ENCODE results near the gene STK31.
"Not testable (repeated sequence)": the region's sequence is repeated elsewhere in the genome, so short reads cannot be mapped to it uniquely, and the experiment has no call there.

STK31 gene

DNA sequence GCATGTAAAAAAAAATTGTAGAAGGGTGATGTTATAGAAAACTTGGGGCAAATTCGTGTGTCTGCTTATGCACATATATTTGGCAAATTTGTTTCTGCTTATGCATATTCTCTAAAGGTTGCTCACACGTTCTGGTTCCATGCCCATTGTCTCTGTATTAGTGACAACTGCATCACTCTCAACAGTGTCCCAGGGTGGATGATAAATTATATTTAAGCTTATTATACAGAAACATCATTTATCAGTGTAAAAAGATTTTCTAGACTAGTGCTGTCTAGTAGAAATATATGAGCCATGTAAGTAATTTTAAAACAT is 4.1 kb downstream of the STK31 start:
- Histone ChIP-seq H3K4me1 (ENCODE audit: low read length) (peaks cover 9% of the 10 kb centered on the region), H3K27ac (ENCODE audit: low read length) (no peak overlapping the region), H3K9me3 (ENCODE audit: insufficient read depth, low read length) (no peaks in the 10 kb centered on the region), H3K27me3 (ENCODE audit: low read depth, low read length) (no peaks in the 10 kb centered on the region), H3K79me2 (ENCODE audit: low read length) (no peaks in the 10 kb centered on the region), H3K9ac (ENCODE audit: low read length) (no peak overlapping the region), H3K4me3 (ENCODE audit: low read length) (no peak overlapping the region), H3K4me2 (ENCODE audit: low read length) (no peak overlapping the region), H3K36me3 (replicated peaks; ENCODE audit: low read depth, low read length) (no peaks in the 10 kb centered on the region), H2AFZ (ENCODE audit: low read depth, low read length) (no peak overlapping the region), H4K20me1 (ENCODE audit: insufficient read depth, low read length) (no peaks in the 10 kb centered on the region)
- TF ChIP-seq EZH2phosphoT487 (IDR thresholded peaks at IDR 0.05; ENCODE audit: low read depth) = no peak
- TF ChIP-seq, protein P1, sequence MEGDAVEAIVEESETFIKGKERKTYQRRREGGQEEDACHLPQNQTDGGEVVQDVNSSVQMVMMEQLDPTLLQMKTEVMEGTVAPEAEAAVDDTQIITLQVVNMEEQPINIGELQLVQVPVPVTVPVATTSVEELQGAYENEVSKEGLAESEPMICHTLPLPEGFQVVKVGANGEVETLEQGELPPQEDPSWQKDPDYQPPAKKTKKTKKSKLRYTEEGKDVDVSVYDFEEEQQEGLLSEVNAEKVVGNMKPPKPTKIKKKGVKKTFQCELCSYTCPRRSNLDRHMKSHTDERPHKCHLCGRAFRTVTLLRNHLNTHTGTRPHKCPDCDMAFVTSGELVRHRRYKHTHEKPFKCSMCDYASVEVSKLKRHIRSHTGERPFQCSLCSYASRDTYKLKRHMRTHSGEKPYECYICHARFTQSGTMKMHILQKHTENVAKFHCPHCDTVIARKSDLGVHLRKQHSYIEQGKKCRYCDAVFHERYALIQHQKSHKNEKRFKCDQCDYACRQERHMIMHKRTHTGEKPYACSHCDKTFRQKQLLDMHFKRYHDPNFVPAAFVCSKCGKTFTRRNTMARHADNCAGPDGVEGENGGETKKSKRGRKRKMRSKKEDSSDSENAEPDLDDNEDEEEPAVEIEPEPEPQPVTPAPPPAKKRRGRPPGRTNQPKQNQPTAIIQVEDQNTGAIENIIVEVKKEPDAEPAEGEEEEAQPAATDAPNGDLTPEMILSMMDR (IDR thresholded peaks at IDR 0.05; ENCODE audit: low read depth, low read length) = no peak

DNA sequence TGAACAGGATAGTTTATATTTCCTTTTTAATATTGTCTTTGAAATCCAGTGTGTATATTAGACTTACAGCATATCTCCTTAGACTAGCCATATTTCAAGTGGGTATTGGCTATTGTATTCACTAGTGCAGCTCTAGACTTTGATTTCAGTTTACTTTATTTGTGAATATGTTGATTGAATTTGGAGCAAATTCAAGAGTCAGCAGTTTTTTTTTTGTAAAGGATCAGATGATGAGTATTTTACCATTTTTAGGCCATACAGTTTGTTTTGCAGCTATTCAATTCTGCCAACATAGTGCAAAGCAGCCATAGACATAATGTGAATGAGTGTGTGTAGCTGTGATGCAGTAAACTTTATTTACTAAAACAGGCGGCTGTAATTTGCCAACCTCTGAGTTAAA is 4.6 kb downstream of the STK31 start:
- Histone ChIP-seq H3K36me3 (replicated peaks; ENCODE audit: low read depth, low read length) (no peaks in the 10 kb centered on the region), H3K9me3 (ENCODE audit: insufficient read depth, low read length) (no peaks in the 10 kb centered on the region), H3K4me1 (ENCODE audit: low read length) (peaks cover 9% of the 10 kb centered on the region), H4K20me1 (ENCODE audit: insufficient read depth, low read length) (no peaks in the 10 kb centered on the region), H3K27ac (ENCODE audit: low read length) (no peak overlapping the region), H3K9ac (ENCODE audit: low read length) (no peak overlapping the region), H3K4me3 (ENCODE audit: low read length) (no peak overlapping the region), H2AFZ (ENCODE audit: low read depth, low read length) (no peak overlapping the region), H3K27me3 (ENCODE audit: low read depth, low read length) (no peaks in the 10 kb centered on the region), H3K79me2 (ENCODE audit: low read length) (no peaks in the 10 kb centered on the region), H3K4me2 (ENCODE audit: low read length) (no peak overlapping the region)
- TF ChIP-seq EZH2phosphoT487 (IDR thresholded peaks at IDR 0.05; ENCODE audit: low read depth) = no peak
- TF ChIP-seq, protein P1 (IDR thresholded peaks at IDR 0.05; ENCODE audit: low read depth, low read length) = no peak

DNA sequence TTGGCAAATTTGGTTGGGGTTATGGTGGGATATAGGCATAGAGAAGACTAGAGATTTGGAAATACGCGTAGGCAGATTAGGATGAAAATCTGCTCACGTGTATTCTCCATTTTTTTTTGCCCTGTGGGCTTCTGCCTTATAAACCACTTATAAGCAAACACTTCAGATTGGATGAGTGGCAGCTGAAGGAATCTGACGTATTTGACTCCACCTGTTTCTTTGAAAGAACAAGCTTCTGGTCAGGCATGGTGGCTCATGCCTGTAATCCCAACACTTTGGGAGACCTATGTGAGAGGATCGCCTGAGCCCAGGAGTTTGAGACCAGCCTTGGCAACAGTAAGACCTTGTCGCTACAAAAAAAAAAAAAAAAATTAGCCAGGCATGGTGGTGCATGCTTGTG is 5.1 kb downstream of the STK31 start:
- Histone ChIP-seq H2AFZ (ENCODE audit: low read depth, low read length) (no peak overlapping the region), H3K36me3 (replicated peaks; ENCODE audit: low read depth, low read length) (no peaks in the 10 kb centered on the region), H3K4me2 (ENCODE audit: low read length) (no peak overlapping the region), H3K4me1 (ENCODE audit: low read length) (peaks cover 12% of the 10 kb centered on the region), H3K4me3 (ENCODE audit: low read length) (no peak overlapping the region), H3K27me3 (ENCODE audit: low read depth, low read length) (no peaks in the 10 kb centered on the region), H3K9me3 (ENCODE audit: insufficient read depth, low read length) (no peaks in the 10 kb centered on the region), H3K27ac (ENCODE audit: low read length) (no peak overlapping the region), H3K79me2 (ENCODE audit: low read length) (no peaks in the 10 kb centered on the region), H4K20me1 (ENCODE audit: insufficient read depth, low read length) (no peaks in the 10 kb centered on the region), H3K9ac (ENCODE audit: low read length) (no peak overlapping the region)
- no peak for TF ChIP-seq EZH2phosphoT487 (IDR thresholded peaks at IDR 0.05; ENCODE audit: low read depth)

DNA sequence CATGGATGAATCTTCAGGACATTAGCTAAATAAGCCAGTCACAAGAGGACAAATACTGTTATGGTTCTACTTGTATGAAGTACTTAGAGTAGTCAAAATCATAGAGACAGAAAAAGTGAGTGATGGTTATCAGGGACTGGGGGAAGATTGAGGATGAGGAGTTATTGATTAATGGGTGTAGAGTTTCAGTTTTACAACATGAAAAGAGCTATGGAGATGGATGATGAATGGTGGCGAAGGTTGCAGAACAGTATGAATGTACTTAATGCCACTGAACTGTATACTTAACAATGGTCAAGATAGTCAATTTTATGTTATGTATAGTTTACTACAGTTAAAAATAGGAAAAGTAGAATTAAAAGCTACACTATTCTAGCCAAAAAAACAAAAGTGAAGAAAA is 7.8 kb downstream of the STK31 start:
- Histone ChIP-seq H3K9me3 (ENCODE audit: insufficient read depth, low read length) (no peaks in the 10 kb centered on the region), H3K79me2 (ENCODE audit: low read length) (no peaks in the 10 kb centered on the region), H4K20me1 (ENCODE audit: insufficient read depth, low read length) (no peaks in the 10 kb centered on the region), H2AFZ (ENCODE audit: low read depth, low read length) (no peak overlapping the region), H3K4me1 (ENCODE audit: low read length) (peaks cover 13% of the 10 kb centered on the region), H3K36me3 (replicated peaks; ENCODE audit: low read depth, low read length) (no peaks in the 10 kb centered on the region), H3K9ac (ENCODE audit: low read length) (no peak overlapping the region), H3K27me3 (ENCODE audit: low read depth, low read length) (no peaks in the 10 kb centered on the region), H3K4me2 (ENCODE audit: low read length) (no peak overlapping the region), H3K27ac (ENCODE audit: low read length) (no peak overlapping the region), H3K4me3 (ENCODE audit: low read length) (no peak overlapping the region)
- TF ChIP-seq EZH2phosphoT487 (IDR thresholded peaks at IDR 0.05; ENCODE audit: low read depth) = no peak
- TF ChIP-seq, protein P1 (IDR thresholded peaks at IDR 0.05; ENCODE audit: low read depth, low read length) = no peak

DNA sequence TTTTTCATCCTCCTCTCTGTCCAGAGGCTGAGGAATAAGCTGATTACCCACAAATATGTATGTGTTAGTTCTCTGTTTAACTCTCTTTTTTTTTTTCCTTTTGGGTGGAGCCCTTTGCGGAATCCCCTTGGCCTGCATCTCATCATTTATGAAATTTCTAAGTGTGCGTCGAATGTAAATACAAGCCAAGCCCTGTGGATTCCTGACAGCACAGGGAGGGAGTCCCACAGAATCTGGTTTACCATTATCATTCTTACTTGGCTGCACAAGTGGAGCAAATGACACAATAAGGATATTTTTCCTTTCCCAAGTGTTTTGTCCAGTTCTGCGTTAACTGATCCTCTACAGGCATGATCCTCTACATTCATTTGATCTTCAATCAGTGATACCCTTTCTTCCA is 11.4 kb downstream of the STK31 start:
- no peak for TF ChIP-seq EZH2phosphoT487 (IDR thresholded peaks at IDR 0.05; ENCODE audit: low read depth)
- TF ChIP-seq, protein P1 (IDR thresholded peaks at IDR 0.05; ENCODE audit: low read depth, low read length) = no peak
- Histone ChIP-seq H3K4me2 (ENCODE audit: low read length) (no peak overlapping the region), H3K27ac (ENCODE audit: low read length) (no peak overlapping the region), H3K9me3 (ENCODE audit: insufficient read depth, low read length) (no peaks in the 10 kb centered on the region), H2AFZ (ENCODE audit: low read depth, low read length) (no peak overlapping the region), H3K79me2 (ENCODE audit: low read length) (no peaks in the 10 kb centered on the region), H4K20me1 (ENCODE audit: insufficient read depth, low read length) (no peaks in the 10 kb centered on the region), H3K4me1 (ENCODE audit: low read length) (peaks cover 7% of the 10 kb centered on the region; the same call in 1 of the 2 replicates), H3K36me3 (replicated peaks; ENCODE audit: low read depth, low read length) (no peaks in the 10 kb centered on the region), H3K4me3 (ENCODE audit: low read length) (no peak overlapping the region), H3K9ac (ENCODE audit: low read length) (no peak overlapping the region), H3K27me3 (ENCODE audit: low read depth, low read length) (no peaks in the 10 kb centered on the region)

DNA sequence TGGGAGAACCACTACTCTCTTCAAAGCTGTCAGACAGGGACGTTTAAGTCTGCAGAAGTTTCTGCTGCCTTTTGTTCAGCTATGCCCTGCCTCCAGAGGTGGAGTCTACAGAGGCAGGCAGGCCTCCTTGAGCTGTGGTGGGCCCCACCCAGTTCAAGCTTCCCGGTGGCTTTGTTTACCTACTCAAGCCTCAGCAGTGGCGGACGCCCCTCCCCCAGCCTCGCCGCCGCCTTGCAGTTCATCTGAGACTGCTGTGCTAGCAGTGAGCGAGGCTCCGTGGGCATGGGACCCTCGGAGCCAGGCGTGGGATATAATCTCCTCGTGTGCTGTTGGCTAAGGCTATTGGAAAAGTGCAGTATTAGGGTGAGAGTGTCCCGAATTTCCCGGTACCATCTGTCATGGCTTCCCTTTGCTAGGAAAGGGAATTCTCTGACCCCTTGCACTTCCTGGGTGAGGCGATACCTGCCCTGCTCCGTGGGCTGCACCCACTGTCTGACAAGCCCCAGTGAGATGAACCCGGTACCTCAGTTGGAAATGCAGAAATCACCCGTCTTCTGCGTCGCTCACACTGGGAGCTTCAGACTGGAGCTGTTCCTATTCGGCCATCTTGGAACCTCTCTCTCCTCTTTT is 12.7 kb downstream of the STK31 start:
- not testable (repeated sequence) for H3K9me3 ChIP-seq (ENCODE audit: insufficient read depth, low read length); H3K4me1 ChIP-seq (ENCODE audit: low read length); H3K27me3 ChIP-seq (ENCODE audit: low read depth, low read length); H4K20me1 ChIP-seq (ENCODE audit: insufficient read depth, low read length); H3K4me2 ChIP-seq (ENCODE audit: low read length); H3K9ac ChIP-seq (ENCODE audit: low read length); H2AFZ ChIP-seq (ENCODE audit: low read depth, low read length); H3K79me2 ChIP-seq (ENCODE audit: low read length); H3K4me3 ChIP-seq (ENCODE audit: low read length); H3K36me3 ChIP-seq (replicated peaks; ENCODE audit: low read depth, low read length); H3K27ac ChIP-seq (ENCODE audit: low read length)

All from OCI-LY3 (cell line).